GM12875 (cell line): ENCODE data around the gene SH2D4B.

ENCODE experiments used
- H3K4me3 ChIP-seq: one replicate; pipeline ENCODE4 v1.5.1; 2011; ENCODE audit warnings: low read depth, low read length, control low read depth
- CTCF ChIP-seq: IDR thresholded peaks from 2 replicates; pipeline ENCODE4 v1.5.1; 2011; ENCODE audit warnings: low read depth, mild to moderate bottlenecking, control low read depth, inconsistent platforms, low read length, moderate library complexity, borderline replicate concordance; ENCODE audit not compliant: insufficient read depth

Gene SH2D4B

DNA sequence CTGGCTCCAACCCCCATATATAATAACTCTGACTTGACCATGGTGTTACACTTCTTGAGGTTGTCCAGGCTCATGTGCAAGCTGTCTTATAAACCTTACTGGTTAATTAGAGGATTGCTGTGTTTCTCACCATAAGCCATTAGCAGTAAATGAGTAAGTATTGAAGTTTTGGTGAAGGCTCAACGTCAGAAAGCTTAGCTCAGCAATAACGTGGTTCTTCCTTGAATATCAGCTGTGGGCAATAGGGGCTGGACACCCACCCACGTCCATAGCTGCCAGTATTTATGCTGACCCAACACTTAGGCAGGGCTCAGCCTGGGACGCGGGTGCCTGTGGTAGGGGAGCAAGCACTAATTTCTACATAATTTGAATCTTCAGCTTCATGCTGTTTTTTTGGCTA, 134.1 kb downstream of the SH2D4B start:
- no peak for TF ChIP-seq CTCF
- H3K4me3 ChIP-seq, result no peak overlapping the region

DNA sequence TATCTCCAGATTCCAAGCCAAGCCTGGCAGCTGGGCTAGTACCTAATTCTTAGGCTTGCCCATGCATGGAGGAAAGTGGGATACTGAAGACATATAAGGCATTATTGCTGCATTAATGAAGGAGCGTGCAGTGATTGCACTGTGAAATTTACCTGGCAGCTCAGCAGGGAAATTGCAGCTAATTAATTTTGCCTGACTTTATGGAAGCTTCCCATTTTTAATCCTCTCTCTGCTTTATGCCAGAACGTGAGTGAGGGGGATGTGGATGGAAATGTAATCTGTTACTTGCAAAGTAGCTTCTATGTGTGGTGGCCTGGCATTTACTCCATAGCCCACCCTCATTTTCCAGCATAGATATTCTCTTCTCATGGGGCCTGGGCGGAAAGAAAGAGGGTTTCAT, 134.9 kb downstream of the SH2D4B start:
- TF ChIP-seq CTCF, result no peak

GRCh38 chr10:80674809-80675208, 137.1 kb downstream of the SH2D4B start:
- TF ChIP-seq CTCF, result no peak

More for the DNA sequence above, 134.9 kb downstream of the SH2D4B start:
- no peak overlapping the region for H3K4me3 ChIP-seq

GRCh38 chr10:80681142-80681541, 143.4 kb downstream of the SH2D4B start:
- TF ChIP-seq CTCF, result no peak

More at GRCh38 chr10:80674809-80675208, 137.1 kb downstream of the SH2D4B start:
- no peak overlapping the region for H3K4me3 ChIP-seq

GRCh38 chr10:80684259-80684658, 146.6 kb downstream of the SH2D4B start:
- no peak overlapping the region for H3K4me3 ChIP-seq
- no peak for TF ChIP-seq CTCF

More at GRCh38 chr10:80681142-80681541, 143.4 kb downstream of the SH2D4B start:
- no peak overlapping the region for H3K4me3 ChIP-seq

DNA sequence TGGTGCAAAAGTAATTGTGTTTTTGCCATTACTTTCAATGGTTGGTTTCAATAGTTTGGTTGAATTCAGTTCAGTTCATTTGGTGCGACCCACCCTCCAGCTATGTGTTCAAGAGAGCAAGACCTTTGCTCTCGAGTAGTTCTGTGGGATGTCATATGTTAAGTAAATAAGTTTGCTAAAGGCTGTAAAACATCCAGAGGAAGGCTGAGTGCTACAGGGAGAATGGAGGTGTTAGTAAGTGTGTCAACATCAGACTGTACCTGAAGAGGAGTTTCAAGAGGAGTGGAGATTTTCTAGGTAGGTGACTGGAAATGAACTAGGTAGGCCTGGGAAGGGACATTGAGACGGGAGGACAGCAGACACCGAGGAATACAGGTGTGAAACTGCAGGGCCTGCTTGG, 147.7 kb downstream of the SH2D4B start:
- TF ChIP-seq CTCF, result no peak
- H3K4me3 ChIP-seq, result no peak overlapping the region

DNA sequence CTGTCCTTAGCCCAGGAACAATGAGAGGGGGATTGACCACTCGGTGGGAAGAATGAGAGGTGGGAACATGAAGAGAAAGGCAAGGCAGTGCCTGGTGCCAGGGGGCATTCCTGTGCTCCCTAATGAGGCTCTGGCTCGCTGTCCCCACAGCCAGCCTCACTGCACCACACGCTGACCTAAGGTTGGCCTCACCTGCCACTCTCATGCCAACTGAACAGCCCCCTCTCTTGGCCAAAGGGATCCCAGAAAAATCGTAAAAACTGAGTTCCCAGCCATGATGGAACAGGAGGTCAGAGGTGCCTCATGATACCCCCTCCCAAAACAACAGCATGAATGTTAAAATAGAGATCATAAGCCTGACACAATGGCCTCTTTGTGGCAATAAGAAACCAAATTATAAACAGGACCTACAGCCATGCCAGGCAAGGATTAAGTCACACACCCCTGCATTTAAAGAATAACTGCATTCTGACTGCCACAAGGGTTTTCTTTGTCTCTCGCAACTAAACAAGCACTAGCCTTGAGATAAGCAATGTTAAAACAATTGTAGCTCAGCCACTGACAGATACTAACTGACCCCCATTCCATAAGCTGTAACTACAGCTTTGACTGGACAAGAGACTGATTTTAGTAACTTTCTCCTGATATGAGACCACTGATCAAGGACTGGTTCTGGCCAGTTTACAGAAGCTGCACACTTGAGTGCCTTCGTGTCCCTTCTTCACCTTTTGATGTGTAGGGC, 149.2 kb downstream of the SH2D4B start:
- no peak overlapping the region for H3K4me3 ChIP-seq
- no peak for TF ChIP-seq CTCF
